Activated CD8-positive, alpha-beta memory T cell treated with anti-CD3 and anti-CD28 coated beads for 1 hour (primary cell): ENCODE data around the gene NET1.
"Not testable (repeated sequence)": the region's sequence is repeated elsewhere in the genome, so short reads cannot be mapped to it uniquely, and the experiment has no call there.

Experiments
- DNase-seq, 2 donors: peaks; one replicate each; pipeline ENCODE4 v3.0.0-alpha.2; 2020; ENCODE audit warnings: low read depth in 1 of 2; ENCODE audit errors: extremely low read depth in 1 of 2

The NET1 gene, protein sequence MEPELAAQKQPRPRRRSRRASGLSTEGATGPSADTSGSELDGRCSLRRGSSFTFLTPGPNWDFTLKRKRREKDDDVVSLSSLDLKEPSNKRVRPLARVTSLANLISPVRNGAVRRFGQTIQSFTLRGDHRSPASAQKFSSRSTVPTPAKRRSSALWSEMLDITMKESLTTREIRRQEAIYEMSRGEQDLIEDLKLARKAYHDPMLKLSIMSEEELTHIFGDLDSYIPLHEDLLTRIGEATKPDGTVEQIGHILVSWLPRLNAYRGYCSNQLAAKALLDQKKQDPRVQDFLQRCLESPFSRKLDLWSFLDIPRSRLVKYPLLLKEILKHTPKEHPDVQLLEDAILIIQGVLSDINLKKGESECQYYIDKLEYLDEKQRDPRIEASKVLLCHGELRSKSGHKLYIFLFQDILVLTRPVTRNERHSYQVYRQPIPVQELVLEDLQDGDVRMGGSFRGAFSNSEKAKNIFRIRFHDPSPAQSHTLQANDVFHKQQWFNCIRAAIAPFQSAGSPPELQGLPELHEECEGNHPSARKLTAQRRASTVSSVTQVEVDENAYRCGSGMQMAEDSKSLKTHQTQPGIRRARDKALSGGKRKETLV

GRCh38 chr10:5412277-5412941, at the start of gene NET1:
TSS of gene NET1 (plus strand) at chr10:5412557. CDS start at chr10:5412693, 136 bp downstream.
- DNase-seq, result peak in 1 of 2 donors; percentile 41

GRCh38 chr10:5362873-5363272, 49.5 kb upstream of the NET1 start:
- no peak for DNase-seq

GRCh38 chr10:5364374-5364773, 48.0 kb upstream of the NET1 start:
- no peak for DNase-seq

- DNase-seq, result no peak
Measured at GRCh38 chr10:5364890-5365338, 47.4 kb upstream of the NET1 start, which contains the start of gene UCN3. TSS of gene UCN3 (plus strand) at chr10:5364966. CDS start at chr10:5373721, 8,755 bp downstream.

- no peak for DNase-seq
Measured at GRCh38 chr10:5365928-5366327, 46.4 kb upstream of the NET1 start.

GRCh38 chr10:5369362-5370158, 42.8 kb upstream of the NET1 start:
- no peak for DNase-seq

GRCh38 chr10:5370493-5371352, 41.6 kb upstream of the NET1 start:
- DNase-seq, result no peak

GRCh38 chr10:5373307-5373706, 39.0 kb upstream of the NET1 start:
- DNase-seq, result no peak

GRCh38 chr10:5373891-5374611, 38.3 kb upstream of the NET1 start:
- DNase-seq, result no peak

- DNase-seq, result no peak
Measured at GRCh38 chr10:5376450-5376849, 35.9 kb upstream of the NET1 start.

GRCh38 chr10:5379202-5379601, 33.2 kb upstream of the NET1 start:
- DNase-seq, result not testable (repeated sequence)

- DNase-seq, result not testable (repeated sequence)
Measured at GRCh38 chr10:5380395-5380794, 32.0 kb upstream of the NET1 start.

DNA sequence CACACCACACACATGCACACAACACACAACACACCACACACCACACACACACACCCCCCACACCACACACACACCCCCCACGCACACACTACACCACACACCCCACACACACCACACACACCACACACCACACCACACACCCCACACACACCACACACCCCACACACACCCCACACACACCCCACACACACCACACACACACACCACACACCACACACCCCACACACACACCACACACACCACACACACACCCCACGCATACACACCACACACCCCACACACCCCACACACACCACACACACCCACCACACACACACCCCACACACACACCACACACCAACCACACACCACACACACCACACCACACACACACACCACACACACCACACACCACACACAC, 31.2 kb upstream of the NET1 start:
- DNase-seq, result no peak

DNA sequence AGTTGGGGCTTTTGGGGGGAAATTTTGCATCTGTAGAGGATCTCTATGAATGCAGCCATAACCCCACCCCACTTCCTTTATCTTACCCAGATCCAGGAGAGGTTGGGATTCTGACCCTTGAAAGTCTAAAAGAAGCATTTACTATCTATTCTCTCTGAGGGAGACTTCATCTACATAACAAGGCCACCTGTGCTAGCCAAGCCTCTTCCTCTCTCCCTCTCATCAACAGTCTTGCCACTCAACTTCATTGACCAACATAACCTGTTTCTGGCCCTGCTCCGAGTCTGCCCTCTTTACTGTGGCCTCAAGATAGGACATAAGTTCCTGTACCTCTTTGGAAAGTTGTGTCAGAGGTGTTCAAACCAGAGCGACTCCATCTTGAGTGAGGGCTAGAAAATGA, 27.1 kb upstream of the NET1 start:
- no peak for DNase-seq

- DNase-seq, result no peak
Measured at GRCh38 chr10:5387169-5387568, 25.2 kb upstream of the NET1 start.

DNA sequence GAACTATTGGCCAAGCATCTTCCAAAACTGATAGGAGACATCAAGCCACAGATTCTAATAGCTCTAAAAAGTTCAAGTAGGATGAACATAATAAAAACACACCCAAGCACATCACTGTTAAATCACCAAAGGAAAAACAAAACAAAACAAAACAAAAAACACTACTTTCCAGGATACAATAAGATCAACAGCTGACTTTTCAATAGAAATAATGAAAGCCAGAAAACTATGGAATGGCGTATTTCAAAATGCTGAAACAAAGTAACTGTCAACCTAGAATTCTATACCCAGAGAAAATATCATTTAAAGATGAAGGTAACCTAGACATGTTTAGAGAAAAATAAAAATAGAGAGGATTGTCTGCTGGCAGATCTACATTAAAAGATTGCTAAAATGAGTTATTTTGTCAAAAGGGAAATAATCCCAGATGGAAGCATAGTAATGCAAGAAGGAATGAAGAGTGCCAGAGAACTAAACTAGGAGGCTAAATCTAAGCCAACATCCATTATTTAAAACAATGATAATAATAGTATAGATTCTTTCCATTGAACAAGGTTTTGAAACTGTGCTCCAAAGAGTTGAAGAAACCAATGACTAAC, 21.7 kb upstream of the NET1 start:
- DNase-seq, result no peak

DNA sequence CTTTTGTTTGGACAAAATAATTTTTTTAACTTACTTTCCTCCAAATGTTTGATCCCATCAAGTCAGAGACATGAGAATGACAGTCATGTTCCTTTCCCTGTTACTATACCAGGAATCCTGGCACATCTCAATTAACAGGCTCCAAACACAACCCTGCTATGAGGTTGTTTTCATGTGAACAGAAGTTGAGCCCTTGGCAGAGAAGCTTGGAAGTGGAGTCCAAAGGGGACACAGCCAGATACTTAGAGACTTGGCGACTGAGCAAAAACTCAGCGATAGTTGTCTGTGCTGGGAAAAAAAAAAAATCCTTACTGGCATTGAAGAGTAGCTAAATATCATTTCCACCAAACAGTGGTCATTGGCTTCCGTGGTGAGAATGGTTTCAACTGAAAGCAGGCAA, 20.6 kb upstream of the NET1 start:
- no peak for DNase-seq

DNA sequence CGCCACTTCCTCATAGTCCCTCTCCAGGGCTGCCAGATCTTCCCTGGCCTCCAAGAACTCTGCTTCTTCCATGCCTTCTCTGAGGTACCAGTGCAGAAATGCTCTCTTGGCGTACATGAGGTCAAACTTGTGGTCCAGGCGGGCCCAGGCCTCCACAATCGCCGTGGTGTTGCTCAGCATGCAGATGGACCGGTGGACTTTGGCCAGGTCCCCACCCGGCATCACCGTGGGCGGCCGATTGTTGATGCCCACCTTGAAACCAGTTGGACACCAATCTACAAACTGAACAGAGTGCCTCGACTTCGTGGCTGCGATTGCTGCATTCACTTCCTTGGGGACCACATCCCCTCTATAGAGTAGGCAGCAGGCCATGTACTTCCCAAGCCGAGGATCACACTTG, 18.8 kb upstream of the NET1 start:
- DNase-seq, result no peak

- no peak for DNase-seq
Measured at GRCh38 chr10:5395168-5395567, 17.2 kb upstream of the NET1 start.
